Measurements from ENCODE around the gene AICDA. TPM values are rescaled to one million over a fixed set of nuclear protein-coding genes. Genes with fewer than 3 reads are reported as not detected.

AICDA gene
- total RNA-seq, 1 experiment from 2014 or later, result 0.22 TPM

- Mint-ChIP-seq H3K9me3 (no peaks in the 10 kb centered on the region), H3K36me3 (ENCODE audit: insufficient read depth in 1 of 3, low read depth in 3 of 3) (no peaks in the 10 kb centered on the region; a peak in 1 of 7 replicates)
- H4K8ac ChIP-seq (replicated peaks; ENCODE audit: insufficient read length, low read depth, low read length), result no peak overlapping the region
Measured at GRCh38 chr12:8609061-8609570, 3.5 kb downstream of the AICDA start.

More at GRCh38 chr12:8609061-8609570, 3.5 kb downstream of the AICDA start:
- H3K9me3 ChIP-seq (ENCODE audit: control insufficient read depth, low read depth, low read length), result no peaks in the 10 kb centered on the region
- no peaks in the 10 kb centered on the region for H4K20me1 ChIP-seq (ENCODE audit: control insufficient read depth, insufficient read depth, insufficient read length)
- no peak overlapping the region for H2BK20ac ChIP-seq (ENCODE audit: low read depth, low read length, poor library complexity, severe bottlenecking)
- H3K4me3 Mint-ChIP-seq, result no peak overlapping the region
- H3K27me3 ChIP-seq (ENCODE audit: insufficient read depth, low read length), result no peaks in the 10 kb centered on the region
- H2BK5ac ChIP-seq (ENCODE audit: insufficient read length, low read length), result no peak overlapping the region
- H3K56ac ChIP-seq (ENCODE audit: insufficient read length, low read depth, low read length), result no peak overlapping the region
- H3K27ac ChIP-seq (ENCODE audit: insufficient read length, low read depth, low read length), result no peak overlapping the region
- no peak overlapping the region for H2AK5ac ChIP-seq (ENCODE audit: insufficient read length, low read length)
- no peak overlapping the region for H3K9ac ChIP-seq (ENCODE audit: extremely low read depth, insufficient read length, low read length)
- H3K79me2 ChIP-seq (ENCODE audit: insufficient read depth, low read length), result no peaks in the 10 kb centered on the region
- peaks cover 1% of the 10 kb centered on the region; the same call in 1 of the 2 replicates for H3K27me3 Mint-ChIP-seq (ENCODE audit: low read depth)
- no peaks in the 10 kb centered on the region for H3K23me2 ChIP-seq (ENCODE audit: insufficient read length, low read depth, low read length, poor library complexity, severe bottlenecking)
- TF ChIP-seq CTCF (conservative IDR thresholded peaks at IDR 0.05), result peak; percentile 83
- H3K23ac ChIP-seq (ENCODE audit: insufficient read length, low read depth, low read length), result no peak overlapping the region
- no peak overlapping the region for H3K4me2 ChIP-seq (ENCODE audit: insufficient read depth, insufficient read length, low read length)
- H2BK12ac ChIP-seq (ENCODE audit: insufficient read length, low read depth, low read length), result no peak overlapping the region
- H3K79me1 ChIP-seq (ENCODE audit: insufficient read depth, low read depth, low read length, poor library complexity, severe bottlenecking), result no peaks in the 10 kb centered on the region
- no peak overlapping the region for H2BK15ac ChIP-seq (ENCODE audit: low read depth, low read length)
- H3T11ph ChIP-seq (ENCODE audit: low read length), result no peak overlapping the region
- H4K91ac ChIP-seq (ENCODE audit: insufficient read length, low read depth, low read length), result no peak overlapping the region
- no peak overlapping the region for H4K5ac ChIP-seq (ENCODE audit: insufficient read length, low read depth, low read length)
- H3K4ac ChIP-seq (ENCODE audit: low read depth, low read length), result no peak overlapping the region
- no peak overlapping the region for H2BK120ac ChIP-seq (ENCODE audit: low read depth, low read length, poor library complexity, severe bottlenecking)
- peak; percentile 50 for DNase-seq
- no peak overlapping the region for H3K14ac ChIP-seq (ENCODE audit: insufficient read depth, low read length)
- peaks cover 28 to 34% of the 10 kb centered on the region in 2 experiments for H3K4me1 Mint-ChIP-seq
- no peak overlapping the region for H3K18ac ChIP-seq (ENCODE audit: insufficient read length, low read depth, low read length)
- H3K4me1 ChIP-seq (ENCODE audit: insufficient read depth, low read length), result peaks cover 1% of the 10 kb centered on the region; the same call in 1 of the 2 replicates
- H3K27ac Mint-ChIP-seq, result no peak overlapping the region
- H2AFZ ChIP-seq (ENCODE audit: low read length), result peak overlapping the region; percentile 87
- no CpG with 5 or more reads among the region's 5 CpGs for WGBS (ENCODE audit: extremely low coverage, insufficient read length, low lambda C conversion rate)

Data from H9 (cell line).